Neuronal stem cell (in vitro differentiated cells): ENCODE measurements around the gene RARA.
A peak's percentile ranks its signal among the peaks of the same experiment; 100 is the strongest.

Experiments
- DNase-seq: peaks from one replicate; pipeline ENCODE4 v3.0.0-alpha.2; 2013; ENCODE audit warnings: low spot score
- H2AFZ ChIP-seq: one replicate; pipeline ENCODE4 v1.6.1; 2013; ENCODE audit warnings: mild to moderate bottlenecking, low read length, inconsistent platforms
- H2AK5ac ChIP-seq: 2 replicates; pipeline ENCODE4 v1.6.1; 2013; ENCODE audit warnings: low read depth, mild to moderate bottlenecking, inconsistent platforms, low read length, moderate library complexity, mixed read lengths
- H2BK120ac ChIP-seq: 2 replicates; pipeline ENCODE4 v1.6.1; 2013; ENCODE audit warnings: low read depth, mild to moderate bottlenecking, inconsistent platforms, low read length, moderate library complexity, mixed read lengths
- H2BK12ac ChIP-seq: one replicate; pipeline ENCODE4 v1.6.1; 2013; ENCODE audit warnings: low read length, inconsistent platforms
- H2BK15ac ChIP-seq: 2 replicates; pipeline ENCODE4 v1.6.1; 2013; ENCODE audit warnings: mild to moderate bottlenecking, low read length, inconsistent platforms, mixed read lengths
- H2BK5ac ChIP-seq: one replicate; pipeline ENCODE4 v1.6.1; 2013; ENCODE audit warnings: inconsistent platforms, mild to moderate bottlenecking, low read length, moderate library complexity
- H3K14ac ChIP-seq: one replicate; pipeline ENCODE4 v1.6.1; 2013; ENCODE audit warnings: low read length, inconsistent platforms
- H3K18ac ChIP-seq: 2 replicates; pipeline ENCODE4 v1.6.1; 2013; ENCODE audit warnings: low read length, inconsistent platforms
- H3K23ac ChIP-seq: 2 replicates; pipeline ENCODE4 v1.6.1; 2013; ENCODE audit warnings: low read depth, mild to moderate bottlenecking, mixed read lengths, low read length, inconsistent platforms; ENCODE audit not compliant: poor library complexity
- H3K27ac ChIP-seq: replicated peaks from 3 replicates; pipeline ENCODE4 v1.5.1; 2013; ENCODE audit warnings: low read length, inconsistent platforms
- H3K27me3 ChIP-seq, 3 experiments: 2 replicates each; pipeline ENCODE4 v1.6.1; 2013; ENCODE audit warnings: low read length in 3 of 3, mild to moderate bottlenecking in 2 of 3, inconsistent platforms in 1 of 3, low read depth in 1 of 3, mixed read lengths in 1 of 3, moderate library complexity in 1 of 3; ENCODE audit not compliant: control insufficient read depth in 3 of 3, insufficient read depth in 3 of 3
- H3K36me3 ChIP-seq, 2 donors: replicated peaks in 1 of 2; 2 replicates each; pipeline ENCODE4 v1.6.1; 2013; ENCODE audit warnings: low read length in 2 of 2; ENCODE audit not compliant: control insufficient read depth in 2 of 2, insufficient read depth in 2 of 2
- H3K4ac ChIP-seq: 2 replicates; pipeline ENCODE4 v1.6.1; 2013; ENCODE audit warnings: inconsistent platforms, mild to moderate bottlenecking, low read length, moderate library complexity
- H3K4me1 ChIP-seq, 2 donors: 1 replicate in 1 of 2; 2 replicates in 1 of 2; pipeline ENCODE4 v1.6.1; 2013; ENCODE audit warnings: low read length in 2 of 2, low read depth in 1 of 2; ENCODE audit not compliant: control insufficient read depth in 2 of 2, insufficient read depth in 1 of 2
- H3K4me2 ChIP-seq: one replicate; pipeline ENCODE4 v1.6.1; 2013; ENCODE audit warnings: mild to moderate bottlenecking, low read length, inconsistent platforms; ENCODE audit not compliant: insufficient read depth, poor library complexity, severe bottlenecking
- H3K4me3 ChIP-seq, 2 donors: 2 replicates each; pipeline ENCODE4 v1.5.1; 2013; ENCODE audit warnings: low read length in 2 of 2, mild to moderate bottlenecking in 2 of 2, inconsistent platforms in 1 of 2, moderate library complexity in 1 of 2
- H3K79me1 ChIP-seq: one replicate; pipeline ENCODE4 v1.6.1; 2013; ENCODE audit warnings: low read depth, mild to moderate bottlenecking, inconsistent platforms, low read length, moderate library complexity
- H3K9ac ChIP-seq: one replicate; pipeline ENCODE4 v1.6.1; 2013; ENCODE audit warnings: mild to moderate bottlenecking, low read depth, low read length, inconsistent platforms; ENCODE audit not compliant: poor library complexity
- H3K9me3 ChIP-seq, 2 donors: replicated peaks in 1 of 2; 2 replicates each; pipeline versions ENCODE3 to v1.6.1; 2013; ENCODE audit warnings: low read length in 2 of 2, mild to moderate bottlenecking in 2 of 2, inconsistent platforms in 1 of 2, low read depth in 1 of 2, mixed read lengths in 1 of 2, moderate library complexity in 1 of 2; ENCODE audit not compliant: control insufficient read depth in 2 of 2, insufficient read depth in 1 of 2
- H4K8ac ChIP-seq: one replicate; pipeline ENCODE4 v1.6.1; 2013; ENCODE audit warnings: low read depth, mild to moderate bottlenecking, inconsistent platforms, low read length, moderate library complexity
- H4K91ac ChIP-seq: one replicate; pipeline ENCODE4 v1.6.1; 2013; ENCODE audit warnings: low read length, low read depth, mild to moderate bottlenecking, inconsistent platforms; ENCODE audit not compliant: poor library complexity
- WGBS, 2 donors: extraction: QIAGEN DNeasy Blood & Tissue Kit; methylation state at CpG; one replicate each; pipeline ENCODE4 v1.1.7; 2013; ENCODE audit warnings: missing lambda C conversion rate in 2 of 2, mixed read lengths in 1 of 2; ENCODE audit not compliant: insufficient read length in 2 of 2, insufficient replicate concordance in 1 of 2; ENCODE audit errors: extremely low coverage in 2 of 2; 5-methylcytosine and 5-hydroxymethylcytosine counted together

The RARA gene

DNA sequence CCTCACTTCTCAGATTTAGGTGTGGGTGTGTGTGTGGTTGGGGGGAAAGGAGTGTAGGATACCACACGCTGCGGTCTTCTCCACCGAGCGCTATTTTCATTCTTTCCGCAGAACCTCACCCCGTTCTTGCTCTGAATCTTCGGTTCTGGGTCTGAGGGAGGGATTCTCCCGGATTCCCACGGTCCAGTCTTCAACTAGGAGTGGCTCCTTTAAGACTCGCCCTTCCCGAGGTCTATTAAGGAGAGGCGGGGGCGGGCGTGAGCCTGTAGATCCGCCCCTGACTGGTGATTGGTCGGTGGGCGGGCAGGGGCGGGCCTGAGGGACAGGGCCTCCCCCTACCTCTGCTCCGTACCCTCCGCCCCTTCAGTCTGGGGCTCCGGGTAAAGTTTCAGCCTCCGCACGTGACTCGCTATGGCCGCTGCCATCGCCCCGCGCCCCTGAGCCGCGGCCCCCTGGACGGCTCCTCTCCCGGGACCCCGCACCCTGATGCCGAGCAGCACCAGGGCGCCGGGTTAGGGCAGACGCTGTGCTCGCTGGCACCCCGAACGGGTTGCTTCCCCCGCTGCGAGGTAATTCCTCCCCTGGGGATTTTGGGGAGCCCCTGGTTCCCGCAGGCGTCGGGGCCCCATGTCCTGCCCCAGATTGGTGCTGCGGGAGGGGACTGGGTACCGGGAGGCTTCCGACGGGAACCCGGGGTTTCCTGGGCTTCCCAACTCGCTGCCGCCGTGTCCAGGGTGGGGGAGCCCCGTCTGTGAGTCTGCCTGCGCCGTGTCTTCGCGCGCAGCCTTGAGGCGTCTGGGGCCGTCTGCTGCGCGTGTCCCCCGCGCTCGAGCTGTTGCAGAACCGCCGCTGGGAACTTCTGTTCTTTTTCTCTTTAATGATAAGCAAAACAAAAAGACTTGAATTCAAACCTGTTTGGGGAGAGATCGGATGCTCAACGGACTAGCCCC, 9.2 kb downstream of the RARA start:
- no peaks in the 10 kb centered on the region for H3K36me3 ChIP-seq
- H3K27me3 ChIP-seq, result peaks cover 0 to 15% (median 0%) of the 10 kb centered on the region in 3 experiments
- H3K4me2 ChIP-seq, result peak overlapping the region; percentile 87
- H3K4me1 ChIP-seq, result peaks cover 33 to 45% of the 10 kb centered on the region in 2 donors
- H4K8ac ChIP-seq, result no peak overlapping the region
- H2BK120ac ChIP-seq, result no peak overlapping the region
- no peak overlapping the region for H3K4ac ChIP-seq
- peak overlapping the region; percentile 76 to 88 for H3K4me3 ChIP-seq
- H2AFZ ChIP-seq, result peak overlapping the region; percentile 95
- H3K79me1 ChIP-seq, result peaks cover 6% of the 10 kb centered on the region
- H2BK12ac ChIP-seq, result no peak overlapping the region
- peak overlapping the region; percentile 82 for H3K9ac ChIP-seq
- no peak overlapping the region for H3K27ac ChIP-seq
- H3K14ac ChIP-seq, result peak overlapping the region; percentile 58
- DNase-seq, result peak; percentile 92
- no peak overlapping the region for H4K91ac ChIP-seq
- peak overlapping the region; percentile 56 for H2AK5ac ChIP-seq
- no CpG with 5 or more reads among the region's 70 CpGs for WGBS, 2 donors
- peak overlapping the region; percentile 65 for H2BK15ac ChIP-seq
- peak overlapping the region; percentile 25 for H3K23ac ChIP-seq
- H3K18ac ChIP-seq, result peak overlapping the region; percentile 98
- no peak overlapping the region for H2BK5ac ChIP-seq
- peaks cover 0 to 3% of the 10 kb centered on the region in 2 donors for H3K9me3 ChIP-seq

DNA sequence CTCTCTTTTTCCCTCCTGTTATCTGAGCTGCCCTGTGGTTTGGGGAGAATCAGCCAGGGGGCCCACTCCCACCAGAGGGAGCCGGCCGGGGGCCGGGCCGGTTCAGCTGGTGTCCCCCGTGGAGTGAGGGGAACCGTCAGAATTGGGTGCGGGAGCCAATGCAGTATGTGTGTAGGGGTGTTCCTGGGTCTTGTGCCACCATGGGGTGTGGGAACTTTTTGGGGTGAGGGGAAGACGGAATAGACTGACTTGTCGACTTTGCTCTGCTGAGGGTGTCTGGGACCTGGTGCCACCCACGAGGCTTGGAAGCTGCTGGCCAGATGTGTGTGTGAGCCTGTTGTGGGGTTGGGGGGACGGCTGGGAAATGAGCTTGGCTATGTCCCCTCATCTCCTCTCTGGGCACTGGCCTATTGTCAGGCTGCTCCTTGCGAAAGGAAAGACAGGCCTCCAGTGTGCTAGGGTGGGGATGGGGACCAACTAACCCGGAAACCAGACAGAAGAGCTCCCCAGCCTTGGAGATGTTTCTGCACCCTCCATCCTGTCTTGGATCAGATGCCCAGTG, 9.9 kb downstream of the RARA start:
- Histone ChIP-seq H3K14ac (peak overlapping the region; percentile 31), H3K4me3 (peak overlapping the region; percentile 76 to 88), H2AFZ (peak overlapping the region; percentile 95), H3K27me3 (peaks cover 0 to 15% (median 0%) of the 10 kb centered on the region in 3 experiments), H3K36me3 (no peaks in the 10 kb centered on the region), H3K4me1 (peaks cover 33 to 49% of the 10 kb centered on the region in 2 donors), H4K8ac (no peak overlapping the region), H4K91ac (no peak overlapping the region), H2BK120ac (no peak overlapping the region), H2AK5ac (peak overlapping the region; percentile 47), H3K4me2 (peak overlapping the region; percentile 87), H3K23ac (peak overlapping the region; percentile 34), H3K18ac (no peak overlapping the region), H2BK15ac (no peak overlapping the region), H3K4ac (no peak overlapping the region), H3K9ac (peak overlapping the region; percentile 74), H3K9me3 (peaks cover 0 to 3% of the 10 kb centered on the region in 2 donors), H3K79me1 (peaks cover 6% of the 10 kb centered on the region), H2BK5ac (no peak overlapping the region), H2BK12ac (no peak overlapping the region), H3K27ac (no peak overlapping the region)
- no CpG with 5 or more reads among the region's 13 CpGs for WGBS, 2 donors
- no peak for DNase-seq

DNA sequence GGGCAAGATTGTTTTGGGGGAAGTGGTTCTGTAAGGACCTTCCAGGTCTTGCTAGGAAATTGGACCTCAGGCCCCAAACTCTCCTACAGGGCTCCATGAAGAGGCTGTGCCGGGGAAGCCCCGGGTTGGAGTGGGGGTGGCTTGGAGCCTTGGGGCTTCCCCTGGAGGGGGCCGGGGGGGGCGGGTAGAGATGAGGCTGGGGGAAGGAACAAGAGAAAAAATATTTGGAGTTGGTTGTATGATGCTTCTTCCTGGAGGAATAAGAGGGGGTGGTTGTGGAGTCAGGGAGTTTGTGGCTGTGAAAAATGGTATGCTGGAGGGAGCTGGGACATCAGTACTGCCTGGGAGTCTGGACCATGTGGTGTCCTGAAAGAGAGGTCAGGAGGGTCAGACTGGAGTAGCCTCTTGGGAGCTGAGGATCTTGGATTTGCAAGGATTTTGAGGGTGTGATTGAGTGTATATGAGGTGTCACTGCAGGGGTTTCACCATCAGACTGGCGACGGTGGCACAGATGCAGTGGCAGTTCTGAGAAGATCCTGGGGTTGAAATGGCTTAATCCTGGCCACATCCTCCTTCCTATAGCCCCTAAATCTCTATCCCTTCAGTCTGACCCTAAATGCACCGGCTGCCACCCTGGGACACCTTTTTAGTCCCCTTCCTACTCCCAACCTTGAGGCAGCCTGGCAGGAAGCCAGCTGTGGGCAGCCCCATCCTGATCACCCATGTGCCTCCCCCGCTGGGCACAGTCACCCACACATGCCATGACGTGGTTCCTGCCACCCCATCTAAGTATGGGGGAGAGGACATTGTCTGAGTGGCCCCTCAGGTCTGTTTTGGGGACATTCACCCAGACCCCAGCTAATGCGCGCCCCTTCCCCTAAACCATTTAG, 10.9 kb downstream of the RARA start:
- Histone ChIP-seq H2BK12ac (no peak overlapping the region), H2BK120ac (no peak overlapping the region), H3K4ac (no peak overlapping the region), H4K8ac (no peak overlapping the region), H3K79me1 (peaks cover 6% of the 10 kb centered on the region), H3K27ac (no peak overlapping the region), H3K14ac (no peak overlapping the region), H3K36me3 (no peaks in the 10 kb centered on the region), H2BK15ac (no peak overlapping the region), H3K4me1 (peaks cover 31 to 49% of the 10 kb centered on the region in 2 donors), H3K23ac (no peak overlapping the region), H2AFZ (no peak overlapping the region), H4K91ac (no peak overlapping the region), H3K27me3 (peaks cover 0 to 15% (median 0%) of the 10 kb centered on the region in 3 experiments), H3K9ac (no peak overlapping the region), H3K9me3 (peaks cover 0 to 3% of the 10 kb centered on the region in 2 donors), H2BK5ac (no peak overlapping the region), H3K4me2 (no peak overlapping the region), H3K18ac (no peak overlapping the region), H3K4me3 (peak overlapping the region in 1 of 2 donors; percentile 76), H2AK5ac (peak overlapping the region; percentile 33)
- WGBS, 2 donors, result no CpG with 5 or more reads among the region's 11 CpGs
- DNase-seq, result no peak
